ENCODE results near the gene ANKRD10.

GRCh38 chr13:110850006-110850405 is 64.9 kb downstream of the ANKRD10 start:
- TF ChIP-seq CTCF (IDR thresholded peaks at IDR 0.05) (no peak), POLR2A (IDR thresholded peaks at IDR 0.05) (no peak)

All from heart left ventricle (tissue), 13 donors.